Subcutaneous adipose tissue (tissue), 4 donors: ENCODE results near the gene THY1. TPM values are rescaled to one million over a fixed set of nuclear protein-coding genes. Genes with fewer than 3 reads are reported as not detected.

Source experiments
- CTCF ChIP-seq: fragments of 450-650 bp; IDR thresholded peaks from one replicate; pipeline ENCODE4 v1.5.1; 2016; ENCODE audit warnings: low read depth, mild to moderate bottlenecking, control low read depth, antibody characterized with exemption, moderate library complexity
- total RNA-seq, 4 donors: library from RNA; depleted of rRNA; stranded (reverse); fragments of >200 nt; gene quantifications; one replicate each; pipeline ENCODE4 v1.1.0, GENCODE V29; 2016

The THY1 gene
- total RNA-seq, 4 donors from 2014 or later, result 11.3 to 39.4 (median 22.1) TPM

GRCh38 chr11:119448380-119448779 is 25.4 kb upstream of the THY1 start:
- no peak for TF ChIP-seq CTCF

GRCh38 chr11:119447664-119448242 is 24.8 kb upstream of the THY1 start:
- no peak for TF ChIP-seq CTCF

GRCh38 chr11:119446871-119447663 is 24.1 kb upstream of the THY1 start:
- TF ChIP-seq CTCF, result no peak

- no peak for TF ChIP-seq CTCF
These were observed 23.5 kb upstream of the THY1 start for GRCh38 chr11:119446434-119446833.

- no peak for TF ChIP-seq CTCF
These were observed 22.9 kb upstream of the THY1 start for GRCh38 chr11:119445850-119446249.

GRCh38 chr11:119445379-119445778 is 22.4 kb upstream of the THY1 start:
- no peak for TF ChIP-seq CTCF

- no peak for TF ChIP-seq CTCF
These were observed 18.9 kb upstream of the THY1 start for GRCh38 chr11:119441898-119442243.
